GM12801 (cell line): ENCODE results near the gene PCDHGB7.

Experiments
- TF ChIP-seq, protein P1 (sequence below): IDR thresholded peaks from one replicate; pipeline ENCODE4 v1.5.1; 2011; ENCODE audit warnings: control low read depth; ENCODE audit not compliant: insufficient read length; ENCODE audit errors: extremely low read depth

PCDHGB7 gene

DNA sequence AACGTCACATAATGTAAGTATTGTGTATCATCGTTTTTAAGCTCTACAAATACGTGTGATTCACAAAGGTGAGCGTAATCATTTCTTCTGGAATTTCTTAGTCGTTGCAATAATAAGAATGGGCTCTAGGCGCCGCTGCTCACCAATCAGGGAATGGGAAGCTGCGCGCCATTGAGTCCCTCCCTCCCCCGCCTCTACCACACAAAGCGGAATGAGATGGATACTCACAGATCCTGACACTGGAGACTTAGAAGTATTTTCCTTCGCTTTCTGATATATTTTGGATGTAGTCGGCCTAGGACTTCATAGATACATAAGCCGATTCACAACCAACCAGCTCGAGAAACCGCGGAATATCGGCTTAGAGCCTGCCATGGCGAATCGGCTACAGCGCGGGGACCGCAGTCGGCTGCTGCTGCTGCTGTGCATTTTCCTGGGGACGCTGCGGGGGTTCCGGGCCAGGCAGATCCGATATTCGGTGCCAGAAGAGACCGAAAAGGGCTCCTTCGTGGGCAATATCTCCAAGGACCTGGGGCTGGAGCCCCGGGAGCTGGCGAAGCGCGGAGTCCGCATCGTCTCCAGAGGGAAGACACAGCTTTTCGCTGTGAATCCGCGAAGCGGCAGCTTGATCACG lies 3.5 kb downstream of the PCDHGB7 start, which contains the start of gene PCDHGA11:
Gene PCDHGA11, plus strand, starts transcription at position 197 of the 634 bp plus-strand sequence. Its CDS starts 177 bp downstream, at position 374.
- TF ChIP-seq, protein P1, sequence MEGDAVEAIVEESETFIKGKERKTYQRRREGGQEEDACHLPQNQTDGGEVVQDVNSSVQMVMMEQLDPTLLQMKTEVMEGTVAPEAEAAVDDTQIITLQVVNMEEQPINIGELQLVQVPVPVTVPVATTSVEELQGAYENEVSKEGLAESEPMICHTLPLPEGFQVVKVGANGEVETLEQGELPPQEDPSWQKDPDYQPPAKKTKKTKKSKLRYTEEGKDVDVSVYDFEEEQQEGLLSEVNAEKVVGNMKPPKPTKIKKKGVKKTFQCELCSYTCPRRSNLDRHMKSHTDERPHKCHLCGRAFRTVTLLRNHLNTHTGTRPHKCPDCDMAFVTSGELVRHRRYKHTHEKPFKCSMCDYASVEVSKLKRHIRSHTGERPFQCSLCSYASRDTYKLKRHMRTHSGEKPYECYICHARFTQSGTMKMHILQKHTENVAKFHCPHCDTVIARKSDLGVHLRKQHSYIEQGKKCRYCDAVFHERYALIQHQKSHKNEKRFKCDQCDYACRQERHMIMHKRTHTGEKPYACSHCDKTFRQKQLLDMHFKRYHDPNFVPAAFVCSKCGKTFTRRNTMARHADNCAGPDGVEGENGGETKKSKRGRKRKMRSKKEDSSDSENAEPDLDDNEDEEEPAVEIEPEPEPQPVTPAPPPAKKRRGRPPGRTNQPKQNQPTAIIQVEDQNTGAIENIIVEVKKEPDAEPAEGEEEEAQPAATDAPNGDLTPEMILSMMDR, result peak; percentile 15

DNA sequence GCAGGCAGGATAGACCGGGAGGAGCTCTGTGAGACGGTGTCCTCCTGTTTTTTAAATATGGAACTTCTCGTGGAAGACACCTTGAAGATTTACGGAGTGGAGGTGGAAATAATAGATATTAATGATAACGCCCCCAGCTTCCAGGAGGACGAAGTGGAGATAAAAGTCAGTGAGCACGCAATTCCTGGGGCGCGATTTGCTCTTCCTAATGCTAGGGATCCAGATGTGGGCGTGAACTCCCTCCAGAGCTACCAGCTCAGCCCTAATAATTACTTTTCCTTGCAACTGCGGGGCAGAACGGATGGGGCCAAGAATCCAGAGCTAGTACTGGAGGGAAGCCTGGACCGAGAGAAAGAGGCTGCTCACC lies 4.0 kb downstream of the PCDHGB7 start:
- TF ChIP-seq, protein P1, result no peak

DNA sequence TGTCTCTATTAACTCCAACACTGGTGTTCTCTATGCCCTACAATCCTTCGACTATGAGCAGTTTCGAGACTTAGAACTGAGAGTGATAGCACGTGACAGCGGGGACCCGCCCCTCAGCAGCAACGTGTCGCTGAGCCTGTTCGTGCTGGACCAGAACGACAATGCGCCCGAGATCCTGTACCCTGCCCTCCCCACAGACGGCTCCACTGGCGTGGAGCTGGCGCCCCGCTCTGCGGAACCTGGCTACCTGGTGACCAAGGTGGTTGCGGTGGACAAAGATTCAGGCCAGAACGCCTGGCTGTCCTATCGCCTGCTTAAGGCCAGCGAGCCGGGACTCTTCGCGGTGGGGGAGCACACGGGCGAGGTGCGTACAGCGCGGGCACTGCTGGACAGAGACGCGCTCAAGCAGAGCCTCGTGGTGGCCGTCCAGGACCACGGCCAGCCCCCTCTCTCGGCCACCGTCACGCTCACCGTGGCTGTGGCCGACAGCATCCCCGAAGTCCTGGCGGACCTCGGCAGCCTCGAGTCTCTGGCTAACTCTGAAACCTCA lies 5.3 kb downstream of the PCDHGB7 start:
- TF ChIP-seq, protein P1, result no peak

DNA sequence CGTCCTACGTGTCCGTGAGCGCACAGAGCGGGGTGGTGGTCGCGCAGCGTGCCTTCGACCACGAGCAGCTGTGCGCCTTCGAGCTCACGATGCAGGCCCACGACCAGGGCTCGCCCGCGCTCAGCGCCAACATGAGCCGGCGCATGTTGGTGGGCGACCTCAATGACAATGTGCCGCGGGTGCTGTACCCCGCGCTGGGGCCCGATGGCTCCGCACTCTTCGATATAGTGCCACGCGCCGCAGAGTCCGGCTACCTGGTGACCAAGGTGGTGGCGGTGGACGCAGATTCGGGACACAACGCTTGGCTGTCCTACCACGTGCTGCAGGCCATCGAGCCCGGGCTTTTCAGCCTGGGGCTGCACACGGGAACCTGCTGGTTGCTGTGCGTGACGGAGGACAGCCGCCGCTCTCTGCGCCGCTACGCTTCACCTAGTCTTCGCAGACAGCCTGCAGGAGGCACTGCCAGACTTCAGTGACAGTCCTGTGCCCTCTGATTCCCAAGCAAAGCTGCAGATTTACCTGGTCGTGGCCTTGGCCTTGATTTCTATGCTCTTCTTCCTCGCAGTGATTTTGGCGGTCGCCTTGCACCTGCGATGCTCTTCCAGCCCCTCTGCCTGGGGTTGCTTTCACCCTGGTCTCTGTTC lies 10.4 kb downstream of the PCDHGB7 start:
- TF ChIP-seq, protein P1, result no peak

DNA sequence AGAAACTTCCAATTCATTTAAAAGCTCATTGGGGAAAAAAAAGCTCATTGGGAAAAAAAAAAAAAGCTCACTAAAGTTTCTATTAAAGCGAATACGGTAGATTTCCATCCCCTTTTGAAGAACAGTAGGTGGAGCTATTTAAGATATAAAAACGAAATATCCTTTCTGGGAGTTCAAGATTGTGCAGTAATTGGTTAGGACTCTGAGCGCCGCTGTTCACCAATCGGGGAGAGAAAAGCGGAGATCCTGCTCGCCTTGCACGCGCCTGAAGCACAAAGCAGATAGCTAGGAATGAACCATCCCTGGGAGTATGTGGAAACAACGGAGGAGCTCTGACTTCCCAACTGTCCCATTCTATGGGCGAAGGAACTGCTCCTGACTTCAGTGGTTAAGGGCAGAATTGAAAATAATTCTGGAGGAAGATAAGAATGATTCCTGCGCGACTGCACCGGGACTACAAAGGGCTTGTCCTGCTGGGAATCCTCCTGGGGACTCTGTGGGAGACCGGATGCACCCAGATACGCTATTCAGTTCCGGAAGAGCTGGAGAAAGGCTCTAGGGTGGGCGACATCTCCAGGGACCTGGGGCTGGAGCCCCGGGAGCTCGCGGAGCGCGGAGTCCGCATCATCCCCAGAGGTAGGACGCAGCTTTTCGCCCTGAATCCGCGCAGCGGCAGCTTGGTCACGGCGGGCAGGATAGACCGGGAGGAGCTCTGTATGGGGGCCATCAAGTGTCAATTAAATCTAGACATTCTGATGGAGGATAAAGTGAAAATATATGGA lies 13.0 kb downstream of the PCDHGB7 start, which contains the start of gene PCDHGA12:
Gene PCDHGA12, plus strand, starts transcription at position 176 of the 782 bp plus-strand sequence. Its CDS starts 253 bp downstream, at position 429.
- TF ChIP-seq, protein P1, result no peak

DNA sequence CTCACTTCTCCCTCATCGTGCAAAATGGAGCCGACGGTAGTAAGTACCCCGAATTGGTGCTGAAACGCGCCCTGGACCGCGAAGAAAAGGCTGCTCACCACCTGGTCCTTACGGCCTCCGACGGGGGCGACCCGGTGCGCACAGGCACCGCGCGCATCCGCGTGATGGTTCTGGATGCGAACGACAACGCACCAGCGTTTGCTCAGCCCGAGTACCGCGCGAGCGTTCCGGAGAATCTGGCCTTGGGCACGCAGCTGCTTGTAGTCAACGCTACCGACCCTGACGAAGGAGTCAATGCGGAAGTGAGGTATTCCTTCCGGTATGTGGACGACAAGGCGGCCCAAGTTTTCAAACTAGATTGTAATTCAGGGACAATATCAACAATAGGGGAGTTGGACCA lies 13.8 kb downstream of the PCDHGB7 start:
- TF ChIP-seq, protein P1, result no peak

DNA sequence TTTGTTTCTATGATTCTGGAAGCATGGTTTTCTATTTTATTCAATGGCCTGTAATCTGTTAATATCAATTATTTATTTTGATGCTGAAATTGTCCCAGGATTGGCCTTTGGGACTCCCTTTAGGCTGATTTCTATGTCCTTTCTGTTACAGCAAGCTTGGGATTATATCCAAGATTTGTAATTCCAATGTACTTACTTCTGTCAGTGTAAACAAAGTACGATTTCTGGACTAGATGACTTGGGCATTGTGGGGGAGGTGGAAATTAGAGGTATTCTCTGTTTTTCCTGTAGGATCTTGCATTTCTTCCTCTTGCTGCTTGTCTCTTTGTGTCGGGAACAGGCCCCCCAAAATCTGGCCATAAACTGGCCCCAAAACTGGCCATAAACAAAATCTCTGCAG lies 16.5 kb downstream of the PCDHGB7 start:
- TF ChIP-seq, protein P1, result no peak
